ENCODE measurements around the gene ASPG. TPM values are rescaled to one million over a fixed set of nuclear protein-coding genes. Genes with fewer than 3 reads are reported as not detected.

ASPG gene
- polyA plus RNA-seq, 3 donors: 0.01 TPM; not detected in 2

DNA sequence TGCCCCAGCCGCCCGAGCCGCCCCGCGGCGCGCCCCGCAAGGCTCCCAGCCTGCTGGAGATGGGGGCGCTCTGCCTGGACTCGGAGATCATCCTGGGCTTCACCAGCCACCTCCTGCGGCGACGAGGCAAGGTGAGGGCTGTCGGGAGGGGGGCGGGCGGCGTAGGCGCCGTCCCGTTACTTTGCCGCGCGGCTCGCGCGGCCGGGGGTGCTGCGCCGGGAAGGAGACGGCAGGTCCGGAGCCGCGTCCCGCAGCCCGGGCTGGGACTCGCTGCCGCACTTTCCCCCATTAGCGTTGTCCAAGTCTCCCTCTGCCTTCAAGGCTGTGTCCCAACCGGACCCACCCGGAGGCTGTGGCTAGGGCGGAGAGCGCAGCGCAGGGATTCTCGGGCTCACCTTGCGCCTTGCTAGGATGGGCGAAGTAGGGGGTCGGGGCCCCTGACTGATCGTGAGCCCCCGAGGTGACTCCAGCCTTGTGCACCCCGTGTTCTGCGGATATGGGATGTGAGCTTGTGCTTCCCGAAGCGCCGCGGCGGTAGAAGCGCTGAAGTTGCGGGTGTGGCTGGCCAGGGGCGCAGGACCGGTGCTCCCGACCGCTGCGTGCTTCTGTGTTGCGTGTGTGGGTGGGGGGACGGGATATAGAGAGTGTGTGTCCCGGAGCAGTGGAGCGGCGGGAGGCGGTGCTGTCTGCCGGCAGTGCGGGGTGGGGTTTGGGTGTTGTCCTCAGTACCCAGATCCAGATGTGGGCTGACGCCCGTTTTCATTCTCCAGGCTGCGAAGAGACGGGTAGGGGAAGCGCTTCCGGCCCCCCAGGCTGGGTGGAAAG, 51.2 kb downstream of the ASPG start:
- Histone ChIP-seq H4K20me1 (ENCODE audit: insufficient read depth, low read length) (no peaks in the 10 kb centered on the region), H3K9ac (ENCODE audit: insufficient read depth, low read length, poor library complexity, severe bottlenecking) (no peak overlapping the region), H3K27me3 (ENCODE audit: control insufficient read depth in 2 of 2, insufficient read depth in 2 of 2, low read length in 2 of 2) (peaks cover 15 to 51% of the 10 kb centered on the region in 2 donors), H3K4me2 (replicated peaks; ENCODE audit: extremely low read depth, low read length, poor library complexity, severe bottlenecking) (no peak overlapping the region), H3K79me2 (ENCODE audit: insufficient read depth, low read length) (no peaks in the 10 kb centered on the region), H3K27ac (ENCODE audit: low read depth in 1 of 2, low read length in 2 of 2) (no peak overlapping the region), H2AFZ (ENCODE audit: insufficient read depth, low read depth, low read length, poor library complexity, severe bottlenecking) (no peak overlapping the region), H3K4me3 (replicated peaks in 1 of 3; ENCODE audit: low read depth in 2 of 3, low read length in 3 of 3) (no peak overlapping the region), H3K9me3 (replicated peaks in 1 of 2; ENCODE audit: control insufficient read depth in 1 of 2, insufficient read depth in 1 of 2, low read length in 2 of 2) (peaks cover 0 to 10% of the 10 kb centered on the region in 2 donors), H3K4me1 (ENCODE audit: control insufficient read depth in 1 of 2, insufficient read depth in 2 of 2, low read length in 2 of 2) (peaks cover 8 to 15% of the 10 kb centered on the region in 2 donors), H3K36me3 (replicated peaks in 1 of 2; ENCODE audit: control insufficient read depth in 1 of 2, insufficient read depth in 2 of 2, low read length in 2 of 2) (no peaks in the 10 kb centered on the region)
- Mint-ChIP-seq H3K27me3 (ENCODE audit: low read depth in 3 of 3) (peaks cover 56 to 81% (median 71%) of the 10 kb centered on the region in 3 donors), H3K4me1 (peaks cover 11% of the 10 kb centered on the region), H3K36me3 (no peaks in the 10 kb centered on the region), H3K4me3 (peak overlapping the region; percentile 37 to 82), H3K9me3 (peaks cover 0 to 16% (median 2%) of the 10 kb centered on the region in 7 donors), H3K27ac (no peak overlapping the region)
- intact Hi-C loops (cut with micrococcal nuclease): loop anchor here in 1 of 2 donors (10.0 kb wide), 2 partner anchors 508 to 868 kb away; no protein-coding TSS in a partner anchor
- DNase-seq: no peak
- WGBS (ENCODE audit: insufficient coverage): 3% methylated on average over 69 of the region's 77 CpGs
- TF ChIP-seq, protein P1, sequence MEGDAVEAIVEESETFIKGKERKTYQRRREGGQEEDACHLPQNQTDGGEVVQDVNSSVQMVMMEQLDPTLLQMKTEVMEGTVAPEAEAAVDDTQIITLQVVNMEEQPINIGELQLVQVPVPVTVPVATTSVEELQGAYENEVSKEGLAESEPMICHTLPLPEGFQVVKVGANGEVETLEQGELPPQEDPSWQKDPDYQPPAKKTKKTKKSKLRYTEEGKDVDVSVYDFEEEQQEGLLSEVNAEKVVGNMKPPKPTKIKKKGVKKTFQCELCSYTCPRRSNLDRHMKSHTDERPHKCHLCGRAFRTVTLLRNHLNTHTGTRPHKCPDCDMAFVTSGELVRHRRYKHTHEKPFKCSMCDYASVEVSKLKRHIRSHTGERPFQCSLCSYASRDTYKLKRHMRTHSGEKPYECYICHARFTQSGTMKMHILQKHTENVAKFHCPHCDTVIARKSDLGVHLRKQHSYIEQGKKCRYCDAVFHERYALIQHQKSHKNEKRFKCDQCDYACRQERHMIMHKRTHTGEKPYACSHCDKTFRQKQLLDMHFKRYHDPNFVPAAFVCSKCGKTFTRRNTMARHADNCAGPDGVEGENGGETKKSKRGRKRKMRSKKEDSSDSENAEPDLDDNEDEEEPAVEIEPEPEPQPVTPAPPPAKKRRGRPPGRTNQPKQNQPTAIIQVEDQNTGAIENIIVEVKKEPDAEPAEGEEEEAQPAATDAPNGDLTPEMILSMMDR (IDR thresholded peaks at IDR 0.05): no peak

DNA sequence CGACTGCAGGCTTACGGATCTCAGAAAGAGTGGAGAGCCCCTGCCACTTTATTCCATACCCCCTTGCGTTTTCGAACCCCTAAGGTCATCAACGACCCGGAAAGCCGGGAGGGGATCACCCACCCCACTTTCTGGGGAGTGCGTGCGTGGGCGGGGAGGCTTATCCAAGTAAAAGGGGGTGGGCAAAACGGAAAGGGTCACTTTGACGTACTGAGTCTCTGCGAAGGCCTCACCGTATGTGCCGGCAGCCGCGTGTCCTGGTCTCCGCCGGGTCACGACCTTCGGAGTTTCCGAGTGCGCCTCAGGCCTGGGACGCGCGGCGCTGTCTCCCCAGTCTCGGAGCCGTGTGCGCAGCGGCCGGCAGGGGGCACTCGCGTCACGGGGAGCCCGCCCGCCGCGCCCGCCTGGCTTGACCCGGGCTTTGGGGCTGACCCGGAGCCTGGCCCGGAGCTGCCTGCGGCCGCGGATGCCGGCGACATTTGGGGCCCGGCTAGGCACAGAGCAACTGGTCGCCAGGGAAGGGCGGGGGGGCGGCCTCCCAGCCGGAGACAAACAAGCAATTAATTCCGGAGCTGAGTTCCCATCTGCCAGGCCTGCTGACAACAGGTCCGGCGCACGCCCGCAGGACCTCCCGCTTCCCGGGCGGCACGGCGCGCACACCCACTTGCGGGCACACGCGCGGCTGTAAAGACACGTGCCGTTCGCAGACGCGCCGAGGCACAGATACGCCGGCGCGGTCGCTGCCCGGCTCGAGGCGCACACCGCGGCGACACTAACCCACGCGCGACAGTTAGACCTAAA, 52.0 kb downstream of the ASPG start:
- WGBS (ENCODE audit: insufficient coverage): under 1% methylated on average over 82 of the region's 88 CpGs
- intact Hi-C loops (cut with micrococcal nuclease): loop anchor here in 1 of 2 donors (10.0 kb wide), 2 partner anchors 507 to 867 kb away; no protein-coding TSS in a partner anchor
- H3K4me3 ChIP-seq (replicated peaks in 1 of 3; ENCODE audit: low read depth in 2 of 3, low read length in 3 of 3): peak overlapping the region in 1 of 3 experiments; percentile 61
- H3K4me1 Mint-ChIP-seq: peaks cover 11% of the 10 kb centered on the region
- no peaks in the 10 kb centered on the region for H3K36me3 Mint-ChIP-seq
- no peak overlapping the region for H3K27ac Mint-ChIP-seq
- peak overlapping the region; percentile 70 for H3K4me2 ChIP-seq (replicated peaks; ENCODE audit: extremely low read depth, low read length, poor library complexity, severe bottlenecking)
- H3K9me3 Mint-ChIP-seq: peaks cover 0 to 16% (median 2%) of the 10 kb centered on the region in 7 donors
- H3K36me3 ChIP-seq (replicated peaks in 1 of 2; ENCODE audit: control insufficient read depth in 1 of 2, insufficient read depth in 2 of 2, low read length in 2 of 2): no peaks in the 10 kb centered on the region
- peaks cover 0 to 10% of the 10 kb centered on the region in 2 donors for H3K9me3 ChIP-seq (replicated peaks in 1 of 2; ENCODE audit: control insufficient read depth in 1 of 2, insufficient read depth in 1 of 2, low read length in 2 of 2)
- TF ChIP-seq, protein P1 (IDR thresholded peaks at IDR 0.05): peak; percentile 73
- no peak overlapping the region for H3K9ac ChIP-seq (ENCODE audit: insufficient read depth, low read length, poor library complexity, severe bottlenecking)
- no peak overlapping the region for H3K27ac ChIP-seq (ENCODE audit: low read depth in 1 of 2, low read length in 2 of 2)
- peak overlapping the region; percentile 59 to 82 for H3K4me3 Mint-ChIP-seq
- peak in 2 of 3 donors; percentile 23 to 31 for DNase-seq
- no peaks in the 10 kb centered on the region for H3K79me2 ChIP-seq (ENCODE audit: insufficient read depth, low read length)
- peaks cover 58 to 77% (median 66%) of the 10 kb centered on the region in 3 donors for H3K27me3 Mint-ChIP-seq (ENCODE audit: low read depth in 3 of 3)
- H3K4me1 ChIP-seq (ENCODE audit: control insufficient read depth in 1 of 2, insufficient read depth in 2 of 2, low read length in 2 of 2): peaks cover 8 to 15% of the 10 kb centered on the region in 2 donors
- H2AFZ ChIP-seq (ENCODE audit: insufficient read depth, low read depth, low read length, poor library complexity, severe bottlenecking): peak overlapping the region; percentile 35
- peaks cover 15 to 51% of the 10 kb centered on the region in 2 donors for H3K27me3 ChIP-seq (ENCODE audit: control insufficient read depth in 2 of 2, insufficient read depth in 2 of 2, low read length in 2 of 2)
- H4K20me1 ChIP-seq (ENCODE audit: insufficient read depth, low read length): no peaks in the 10 kb centered on the region

All from CD14-positive monocyte (primary cell).